ENCODE results near the gene NCOA5. TPM values are rescaled to one million over a fixed set of nuclear protein-coding genes. Genes with fewer than 3 reads are reported as not detected.

Gene NCOA5
- total RNA-seq, 1 donor from 2014 or later: 58.7 TPM

GRCh38 chr20:46040902-46041535 lies 48.7 kb downstream of the NCOA5 start:
- H3K27me3 Mint-ChIP-seq: peaks cover 66% of the 10 kb centered on the region
- H3K4me3 Mint-ChIP-seq (ENCODE audit: low read depth): no peak overlapping the region
- TF ChIP-seq CTCF (IDR thresholded peaks at IDR 0.05; ENCODE audit: unreplicated experiment): no peak
- H3K4me1 Mint-ChIP-seq (ENCODE audit: low read depth): no peaks in the 10 kb centered on the region
- no peak overlapping the region for H3K27ac Mint-ChIP-seq
- DNase-seq (ENCODE audit: low spot score, unreplicated experiment): peak; percentile 79
- H3K9me3 Mint-ChIP-seq (ENCODE audit: low read depth): no peaks in the 10 kb centered on the region
- no peaks in the 10 kb centered on the region for H3K36me3 Mint-ChIP-seq (ENCODE audit: insufficient read depth)

GRCh38 chr20:46037036-46037435 lies 52.7 kb downstream of the NCOA5 start:
- Mint-ChIP-seq H3K27ac (no peak overlapping the region), H3K36me3 (ENCODE audit: insufficient read depth) (no peaks in the 10 kb centered on the region), H3K4me3 (ENCODE audit: low read depth) (no peak overlapping the region), H3K4me1 (ENCODE audit: low read depth) (no peaks in the 10 kb centered on the region), H3K9me3 (ENCODE audit: low read depth) (no peaks in the 10 kb centered on the region), H3K27me3 (peaks cover 78% of the 10 kb centered on the region)
- TF ChIP-seq CTCF (IDR thresholded peaks at IDR 0.05; ENCODE audit: unreplicated experiment): no peak
- no peak for DNase-seq (ENCODE audit: low spot score, unreplicated experiment)

- Mint-ChIP-seq H3K27ac (no peak overlapping the region), H3K27me3 (peaks cover 72% of the 10 kb centered on the region), H3K9me3 (ENCODE audit: low read depth) (no peaks in the 10 kb centered on the region), H3K4me1 (ENCODE audit: low read depth) (no peaks in the 10 kb centered on the region), H3K36me3 (ENCODE audit: insufficient read depth) (no peaks in the 10 kb centered on the region), H3K4me3 (ENCODE audit: low read depth) (no peak overlapping the region)
- no peak for DNase-seq (ENCODE audit: low spot score, unreplicated experiment)
- no peak for TF ChIP-seq CTCF (IDR thresholded peaks at IDR 0.05; ENCODE audit: unreplicated experiment)
Observed at GRCh38 chr20:46036370-46036769, 53.4 kb downstream of the NCOA5 start.

- H3K27me3 Mint-ChIP-seq: peaks cover 73% of the 10 kb centered on the region
- H3K9me3 Mint-ChIP-seq (ENCODE audit: low read depth): no peaks in the 10 kb centered on the region
- DNase-seq (ENCODE audit: low spot score, unreplicated experiment): no peak
- H3K4me3 Mint-ChIP-seq (ENCODE audit: low read depth): no peak overlapping the region
- no peak overlapping the region for H3K27ac Mint-ChIP-seq
- no peak for TF ChIP-seq CTCF (IDR thresholded peaks at IDR 0.05; ENCODE audit: unreplicated experiment)
- H3K36me3 Mint-ChIP-seq (ENCODE audit: insufficient read depth): no peaks in the 10 kb centered on the region
- H3K4me1 Mint-ChIP-seq (ENCODE audit: low read depth): no peaks in the 10 kb centered on the region
Observed at GRCh38 chr20:46035713-46036112, 54.0 kb downstream of the NCOA5 start.

- H3K4me1 Mint-ChIP-seq (ENCODE audit: low read depth): no peaks in the 10 kb centered on the region
- H3K27ac Mint-ChIP-seq: no peak overlapping the region
- H3K4me3 Mint-ChIP-seq (ENCODE audit: low read depth): no peak overlapping the region
- peaks cover 69% of the 10 kb centered on the region for H3K27me3 Mint-ChIP-seq
- TF ChIP-seq CTCF (IDR thresholded peaks at IDR 0.05; ENCODE audit: unreplicated experiment): no peak
- no peaks in the 10 kb centered on the region for H3K36me3 Mint-ChIP-seq (ENCODE audit: insufficient read depth)
- no peak for DNase-seq (ENCODE audit: low spot score, unreplicated experiment)
- H3K9me3 Mint-ChIP-seq (ENCODE audit: low read depth): no peaks in the 10 kb centered on the region
Observed at GRCh38 chr20:46035253-46035652, 54.5 kb downstream of the NCOA5 start.

All from progenitor cell of endocrine pancreas (in vitro differentiated cells).